Measurements from ENCODE around the gene CFH.
"Not testable (repeated sequence)": the region's sequence is repeated elsewhere in the genome, so short reads cannot be mapped to it uniquely, and the experiment has no call there.

The CFH gene

DNA sequence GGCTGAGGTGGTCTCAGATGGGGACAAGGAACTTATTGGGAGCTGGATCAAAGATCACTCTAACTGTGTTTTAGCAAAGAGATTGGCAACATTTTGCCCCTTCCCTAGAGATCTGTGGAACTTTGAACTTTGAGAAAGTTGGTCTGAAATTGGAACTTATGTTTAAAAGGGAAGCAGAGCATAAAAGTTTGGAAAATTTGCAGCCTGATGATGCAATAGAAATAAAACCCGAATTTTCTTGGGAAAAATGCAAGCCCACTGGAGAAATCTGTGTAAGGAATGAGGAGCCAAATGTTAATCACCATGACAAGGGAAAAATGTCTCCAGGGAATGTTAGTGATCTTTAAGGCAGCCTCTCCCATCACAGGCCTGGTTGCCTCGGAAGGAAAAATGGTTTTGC, 17.2 kb downstream of the CFH start:
- no peak for DNase-seq (ENCODE audit: low read depth)

DNA sequence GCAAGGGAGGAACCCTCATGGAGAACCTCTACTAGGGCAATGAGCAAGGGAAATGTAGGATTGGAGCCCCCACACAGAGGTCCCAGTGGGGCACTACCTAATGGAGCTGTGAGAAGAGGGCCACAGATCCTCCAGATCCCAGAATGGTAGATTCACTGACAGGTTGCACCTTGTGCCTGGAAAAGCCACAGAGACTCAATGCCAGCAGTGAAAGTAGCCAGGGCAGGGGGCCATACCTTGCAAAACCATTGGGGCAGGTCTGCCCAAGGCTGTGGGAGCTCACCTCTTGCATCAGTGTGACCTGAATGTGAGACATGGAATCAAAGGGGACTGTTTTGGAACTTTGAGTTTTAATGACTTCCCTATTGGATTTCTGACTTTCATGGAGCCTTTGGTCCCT, 17.9 kb downstream of the CFH start:
- no peak for DNase-seq (ENCODE audit: low read depth)

DNA sequence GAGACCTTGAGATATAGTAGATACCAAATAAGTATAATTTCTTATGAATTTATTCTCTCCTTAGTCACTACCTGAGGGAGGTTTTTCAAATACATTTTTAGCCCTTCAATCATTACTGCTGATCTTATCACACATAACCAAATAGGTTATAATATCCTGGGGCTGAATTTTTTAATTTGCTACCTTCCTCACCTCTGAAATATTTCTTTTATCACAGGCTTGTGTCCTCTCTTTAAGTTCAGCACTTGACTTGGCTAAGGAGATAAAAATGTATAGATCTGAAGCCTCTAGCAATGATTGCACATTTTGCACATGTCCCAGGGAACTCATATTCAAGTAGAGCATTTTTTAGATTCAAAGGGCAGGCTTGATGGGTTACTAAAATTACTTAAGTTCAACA, 23.1 kb downstream of the CFH start:
- no peak for DNase-seq (ENCODE audit: low read depth)

DNA sequence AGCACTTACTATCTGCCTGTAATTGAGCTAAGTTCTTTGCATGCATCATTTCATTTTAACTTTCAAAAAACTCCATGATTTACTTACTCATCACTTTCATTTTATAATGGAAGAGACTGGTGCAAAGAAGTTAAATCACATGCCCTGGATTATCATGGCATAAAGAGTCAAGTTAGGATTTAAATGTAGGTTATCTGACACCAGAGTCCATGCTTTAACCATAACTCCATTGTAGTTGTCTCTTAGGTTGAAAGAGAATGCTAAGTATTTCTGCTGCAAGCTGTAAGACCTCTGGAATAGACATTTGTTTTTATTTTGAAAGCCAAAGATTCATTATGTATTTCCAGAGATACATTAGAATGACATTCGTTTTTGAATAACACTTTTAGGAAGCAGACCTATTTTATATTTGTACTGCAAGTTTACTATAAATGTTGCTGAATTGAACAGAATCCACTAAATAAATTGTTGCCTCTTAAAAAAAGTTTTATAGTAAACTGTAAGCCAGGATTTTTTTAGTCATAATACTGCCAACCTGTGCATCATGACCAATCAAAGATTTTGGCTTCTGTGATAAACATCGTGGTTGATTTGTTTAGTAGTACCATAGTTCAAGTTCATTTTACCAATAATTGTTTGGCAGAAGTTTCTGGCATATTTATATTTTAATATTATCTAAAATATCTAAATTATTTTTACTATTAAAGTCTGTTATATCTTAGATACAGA, 26.1 kb downstream of the CFH start:
- DNase-seq (ENCODE audit: low read depth): no peak

DNA sequence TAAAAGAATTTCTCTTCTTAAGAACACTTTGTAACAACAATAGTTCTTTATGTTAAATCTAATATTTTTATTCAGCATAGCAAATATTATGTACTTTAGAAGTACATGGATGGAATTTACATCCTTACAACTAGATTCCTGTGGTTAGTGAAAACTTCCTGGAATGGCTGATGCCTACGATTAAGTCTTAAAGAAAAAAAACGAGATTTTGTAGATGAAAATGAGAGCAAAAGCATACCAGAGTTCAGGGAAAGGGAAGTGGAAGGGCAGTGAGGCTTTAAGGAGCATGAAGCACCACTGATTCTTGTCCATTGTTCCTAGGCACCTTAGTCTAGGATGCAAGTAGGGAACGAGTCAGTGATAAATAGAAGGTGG, 26.7 kb downstream of the CFH start:
- DNase-seq (ENCODE audit: low read depth): no peak

DNA sequence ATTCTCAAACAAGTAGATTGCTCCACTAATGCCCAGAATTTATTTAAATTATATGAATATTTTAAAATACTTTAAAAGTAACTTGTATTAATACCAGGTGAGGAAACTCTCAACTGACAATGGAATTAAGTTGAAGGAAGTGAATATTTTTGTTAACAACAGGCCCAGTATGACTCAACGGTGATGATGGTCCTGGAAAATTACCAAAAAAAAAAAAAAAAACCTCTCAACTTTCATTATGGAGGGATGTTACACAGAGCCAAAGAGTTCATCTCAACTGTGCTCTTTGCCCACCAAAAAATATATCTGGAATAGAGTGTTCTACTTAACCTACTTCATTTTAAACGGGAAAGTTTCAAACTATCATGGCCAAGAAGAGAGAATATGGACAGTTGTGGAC, 28.3 kb downstream of the CFH start:
- no peak for DNase-seq (ENCODE audit: low read depth)

DNA sequence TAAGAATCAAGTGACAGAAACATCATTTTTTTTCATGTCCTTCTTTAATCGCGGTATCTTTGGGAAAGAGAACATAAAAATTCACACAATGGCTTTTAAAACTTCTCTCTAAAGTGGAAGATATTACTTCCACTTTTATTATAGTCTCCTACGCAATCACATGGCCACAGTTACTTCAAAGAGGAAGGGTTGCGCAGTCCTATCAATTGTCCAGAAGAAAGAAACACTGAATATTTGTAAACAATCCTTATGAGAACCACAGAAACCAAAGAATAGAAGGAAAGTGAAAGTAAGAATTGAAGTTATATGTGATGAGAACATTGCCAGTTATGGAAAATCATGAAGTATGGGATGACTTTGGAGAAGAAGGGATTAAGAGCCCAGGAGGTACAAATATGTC, 32.6 kb downstream of the CFH start:
- DNase-seq (ENCODE audit: low read depth): no peak

DNA sequence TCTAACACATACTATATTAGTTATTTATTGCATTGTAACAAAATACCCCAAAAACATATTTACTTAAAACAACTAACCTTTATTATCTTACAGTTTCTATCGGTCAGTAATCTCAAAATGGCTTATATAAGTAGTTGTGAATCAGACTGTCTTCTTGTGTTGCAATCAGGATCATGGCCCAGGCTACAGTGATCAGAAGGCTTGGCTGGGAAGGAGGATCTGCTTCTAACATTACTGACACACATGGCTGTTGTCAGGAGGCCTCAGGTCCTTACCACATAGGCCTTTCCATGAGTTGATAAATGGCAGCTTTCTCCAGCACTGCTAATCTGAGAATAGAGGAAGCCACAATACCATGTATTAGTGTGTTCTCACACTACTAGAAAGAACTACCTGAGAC, 33.7 kb downstream of the CFH start:
- DNase-seq (ENCODE audit: low read depth): no peak

DNA sequence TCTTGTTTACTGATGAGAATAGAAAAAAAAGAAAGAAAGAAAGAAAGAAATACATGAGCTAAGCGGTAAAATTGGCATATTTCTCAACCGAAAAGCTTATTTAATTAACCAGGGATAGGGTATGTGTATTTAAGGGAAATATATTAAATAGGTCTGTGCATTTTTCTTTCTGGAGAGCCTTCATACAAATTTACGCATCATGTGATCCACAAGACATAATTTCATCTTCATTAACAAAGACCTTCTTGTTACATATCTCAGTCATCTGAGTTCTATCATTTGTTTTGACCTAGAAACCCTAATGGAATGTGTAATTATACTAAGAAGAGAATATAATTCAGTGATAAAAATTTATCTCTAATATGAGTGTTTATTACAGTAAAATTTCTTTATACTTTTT, 37.2 kb downstream of the CFH start:
- DNase-seq (ENCODE audit: low read depth): no peak

DNA sequence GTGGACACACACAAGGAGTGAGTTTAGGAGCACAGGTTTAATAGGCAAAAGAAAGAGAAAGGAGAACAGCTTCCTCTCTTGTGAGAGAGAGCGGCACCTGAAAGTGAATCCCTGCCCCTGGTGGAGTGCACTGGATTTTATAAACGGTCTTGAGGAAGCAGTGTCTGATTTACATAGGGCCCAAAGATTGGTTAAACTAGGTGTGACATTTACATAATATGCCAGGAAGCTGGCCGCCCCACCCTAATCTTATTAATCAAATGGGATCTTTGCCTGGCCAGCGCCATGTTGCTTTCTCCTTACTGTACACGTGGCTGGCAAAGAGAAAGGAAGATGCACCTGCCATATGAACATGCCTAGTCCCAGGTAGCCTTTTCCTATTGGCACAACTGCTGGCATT, 38.7 kb downstream of the CFH start:
- DNase-seq (ENCODE audit: low read depth): no peak

DNA sequence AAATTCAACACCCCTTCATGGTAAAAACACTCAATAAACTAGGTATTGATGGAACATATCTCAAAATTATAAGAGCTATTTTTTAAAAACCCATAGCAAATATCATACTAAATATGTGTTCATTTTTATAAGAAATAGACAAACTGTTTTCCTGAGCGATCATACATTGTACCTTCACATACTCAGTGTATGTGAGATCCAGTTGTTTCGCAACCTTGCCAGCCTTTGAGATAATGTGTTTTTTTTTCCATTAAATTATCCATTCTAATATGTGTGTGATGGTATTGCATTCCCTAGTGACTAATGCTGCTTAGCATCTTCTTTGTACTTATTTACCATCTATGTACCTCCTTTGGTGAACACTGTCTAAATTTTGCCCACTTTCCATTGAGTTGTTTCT, 47.1 kb downstream of the CFH start:
- no peak for DNase-seq (ENCODE audit: low read depth)

DNA sequence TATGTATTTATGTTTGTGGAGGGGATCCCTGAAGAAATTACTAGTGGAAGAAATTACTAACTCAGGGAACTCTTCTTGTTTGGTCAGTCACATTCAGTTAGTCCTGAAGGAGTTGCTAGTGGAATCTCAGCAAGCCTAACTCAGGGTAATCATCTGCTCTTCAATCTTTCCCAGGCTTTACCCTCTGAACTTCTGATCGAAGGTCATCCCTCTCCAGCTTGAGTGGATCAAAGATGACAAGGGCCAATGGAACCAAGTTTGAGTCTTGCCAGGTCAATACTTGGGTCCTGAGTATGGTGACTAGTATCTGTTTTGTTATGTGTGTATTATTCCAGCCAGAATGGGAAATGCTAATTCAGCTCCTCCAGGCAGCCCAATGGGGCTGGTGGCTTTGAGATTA, 49.3 kb downstream of the CFH start:
- no peak for DNase-seq (ENCODE audit: low read depth)

DNA sequence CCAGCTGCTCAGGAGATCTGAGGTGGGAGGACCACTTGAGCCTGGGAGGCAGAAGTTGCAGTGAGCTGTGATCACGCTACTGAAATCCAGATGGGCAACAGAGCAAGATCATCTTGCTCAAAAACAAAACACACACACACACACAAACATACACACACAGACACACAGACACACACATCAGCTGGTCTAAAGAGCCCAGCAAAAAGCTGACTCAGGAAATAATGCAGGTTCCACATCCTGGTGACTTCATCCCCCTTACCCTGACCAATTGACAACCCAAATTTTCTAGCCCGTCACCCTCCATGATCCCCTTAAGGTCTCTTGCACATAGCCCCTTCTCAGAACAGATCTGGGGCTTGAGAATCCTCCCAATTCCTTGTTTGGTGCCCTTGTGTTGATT, 58.0 kb downstream of the CFH start:
- not testable (repeated sequence) for DNase-seq (ENCODE audit: low read depth)

DNA sequence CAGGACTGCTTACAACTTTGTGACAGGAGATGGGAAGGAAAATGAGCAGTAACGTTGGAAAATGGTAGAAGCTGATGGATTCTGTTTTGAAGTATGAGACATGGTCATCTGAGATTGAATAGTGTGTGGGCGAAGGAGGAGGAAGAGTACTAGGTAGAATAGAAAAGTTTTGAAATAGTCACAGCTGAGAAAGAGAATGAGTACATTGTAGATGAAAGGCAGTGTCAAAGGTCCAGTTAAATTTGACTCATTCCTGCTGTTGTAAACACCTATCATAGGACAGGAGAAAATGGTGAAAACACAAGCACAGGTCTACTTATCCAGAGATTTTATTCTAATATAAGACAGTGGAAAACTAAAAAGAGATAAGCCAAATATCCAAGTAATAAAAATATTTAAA, 66.0 kb downstream of the CFH start:
- no peak for DNase-seq (ENCODE audit: low read depth)

DNA sequence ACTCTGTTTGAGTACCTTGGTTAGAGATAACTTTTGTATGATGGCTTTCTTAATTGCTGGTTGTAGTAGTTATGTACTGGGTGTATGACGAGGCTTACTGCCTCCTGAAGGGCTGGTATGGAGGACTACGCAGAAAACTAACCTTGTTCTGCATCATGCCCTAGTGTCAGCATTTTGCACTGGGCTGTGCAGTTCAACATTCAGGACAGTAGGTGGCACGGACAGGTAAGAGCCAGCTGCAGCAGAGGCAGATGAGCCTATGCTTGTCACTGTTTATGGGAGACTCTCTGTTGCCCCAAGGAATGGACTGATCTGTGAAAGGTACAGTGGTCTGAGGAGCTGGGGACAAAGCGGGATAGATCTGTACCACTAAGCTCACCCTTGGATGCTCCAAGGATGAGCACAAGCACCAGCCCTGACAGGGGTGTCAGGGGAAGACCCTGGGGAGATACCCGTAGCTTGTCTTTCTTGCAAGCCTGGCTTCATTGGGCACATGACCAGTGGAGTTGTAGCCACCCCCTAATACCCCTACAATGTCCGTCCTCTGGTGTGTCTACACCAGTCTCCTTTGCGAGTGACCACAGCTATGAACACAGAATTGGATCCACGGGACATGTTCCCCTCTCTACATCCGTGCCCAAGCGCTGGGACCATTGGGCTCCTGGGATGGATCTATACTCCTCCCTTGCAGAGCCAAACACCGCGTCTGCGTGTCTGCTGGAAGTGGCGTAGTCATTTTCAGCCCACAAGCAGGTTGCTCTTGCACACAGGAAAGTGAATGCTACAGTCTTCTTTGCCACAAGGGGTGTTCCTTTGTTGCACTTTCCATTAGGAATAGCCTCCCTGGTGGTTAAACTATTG, 71.7 kb downstream of the CFH start:
- no peak for DNase-seq (ENCODE audit: low read depth)

DNA sequence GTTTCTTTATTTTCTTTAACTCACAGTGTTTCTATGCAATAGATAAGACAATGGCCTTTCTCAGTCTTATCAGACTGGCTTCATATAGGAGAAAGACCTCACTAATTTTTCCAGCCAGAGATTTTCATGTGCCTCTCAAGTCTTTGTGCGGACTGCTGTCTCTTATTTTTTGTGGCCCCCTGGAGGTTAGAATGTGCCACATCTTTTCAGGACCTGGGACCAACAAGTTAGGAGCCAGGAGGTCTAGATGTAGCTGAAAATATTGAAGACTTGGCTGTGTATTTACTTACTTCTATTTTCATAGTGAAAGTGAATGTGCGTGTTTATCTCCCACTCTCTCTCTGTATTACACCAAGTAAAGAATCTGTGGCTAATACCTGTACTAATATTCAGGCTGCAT, 80.7 kb downstream of the CFH start:
- no peak for DNase-seq (ENCODE audit: low read depth)

DNA sequence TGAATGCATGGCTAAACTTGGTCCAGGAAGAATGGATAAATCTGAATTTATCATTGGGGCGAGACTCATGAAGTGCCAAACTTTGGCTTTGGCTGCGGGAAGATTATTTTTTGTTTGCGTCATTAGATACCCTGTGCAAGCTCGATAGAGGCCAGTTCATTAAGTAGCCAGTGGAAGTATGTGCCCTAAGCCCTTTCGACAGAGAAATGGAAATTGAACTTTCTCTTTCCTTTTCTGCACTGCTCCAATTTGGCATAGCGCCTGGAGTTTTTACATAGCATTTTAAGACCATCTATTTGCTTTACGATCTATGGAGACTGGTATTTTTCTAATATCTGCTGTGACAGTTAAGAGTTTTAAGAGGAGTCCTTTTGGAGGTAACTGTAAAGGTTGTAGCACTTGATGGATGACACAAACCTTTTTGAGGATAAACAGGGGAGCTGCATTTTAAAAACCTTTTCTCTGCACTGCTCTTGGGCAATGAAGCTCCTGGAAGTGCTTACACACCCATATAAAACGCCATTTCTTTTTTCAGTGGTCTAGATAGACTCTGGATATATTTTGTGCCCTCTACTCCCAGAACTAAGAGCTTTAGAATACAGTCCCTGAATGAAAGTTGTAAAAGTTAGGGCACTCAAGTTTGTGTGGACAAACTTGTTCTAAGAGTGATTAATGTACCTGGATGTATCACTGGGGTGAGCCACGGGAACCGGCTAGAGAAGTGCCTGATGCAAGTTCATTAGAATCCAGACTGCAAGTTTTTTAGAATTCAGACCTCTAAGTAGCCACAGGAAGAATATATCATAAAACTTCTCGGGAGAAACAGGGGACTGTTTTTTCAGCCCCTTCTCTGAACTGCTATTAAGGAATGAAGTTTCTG, 81.5 kb downstream of the CFH start:
- DNase-seq (ENCODE audit: low read depth): no peak

DNA sequence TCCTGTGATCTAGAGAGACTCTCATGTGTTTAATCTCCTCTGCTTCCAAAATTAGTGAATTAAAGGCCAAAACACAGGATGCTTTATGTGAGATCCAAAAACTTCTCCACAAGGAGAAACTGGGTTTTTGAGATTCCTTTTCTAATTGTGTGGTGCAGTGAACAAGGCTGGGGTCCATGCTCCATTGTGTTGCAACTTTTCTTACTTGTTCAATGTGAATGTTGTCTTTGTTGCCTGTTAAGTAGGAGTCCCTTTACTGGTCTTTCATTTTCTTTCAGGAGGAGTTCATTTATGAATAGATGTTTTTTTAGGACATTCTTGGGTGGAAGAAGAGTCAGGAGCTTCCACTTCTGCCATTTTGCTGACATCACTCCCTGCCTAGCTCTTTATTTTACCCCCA, 82.2 kb downstream of the CFH start:
- DNase-seq (ENCODE audit: low read depth): no peak

DNA sequence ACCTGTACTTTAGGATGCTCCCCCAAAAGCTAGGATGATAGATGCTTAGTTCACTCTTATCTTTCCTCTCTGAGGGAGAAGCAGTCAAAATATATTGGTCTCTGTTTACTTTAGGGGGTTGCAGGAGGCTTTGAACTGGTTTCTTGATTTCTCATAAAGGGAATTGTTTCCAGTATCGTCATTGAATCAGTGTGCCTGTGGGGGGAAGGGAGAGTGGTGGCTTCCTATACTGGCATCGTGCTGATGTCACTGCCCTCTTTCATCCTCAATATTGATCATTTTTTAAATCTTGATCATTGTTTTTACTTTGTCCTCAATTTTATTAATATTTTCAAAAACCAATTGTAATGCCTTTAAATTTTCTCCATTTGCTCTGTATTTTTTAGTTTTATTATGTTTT, 82.6 kb downstream of the CFH start:
- no peak for DNase-seq (ENCODE audit: low read depth)

DNA sequence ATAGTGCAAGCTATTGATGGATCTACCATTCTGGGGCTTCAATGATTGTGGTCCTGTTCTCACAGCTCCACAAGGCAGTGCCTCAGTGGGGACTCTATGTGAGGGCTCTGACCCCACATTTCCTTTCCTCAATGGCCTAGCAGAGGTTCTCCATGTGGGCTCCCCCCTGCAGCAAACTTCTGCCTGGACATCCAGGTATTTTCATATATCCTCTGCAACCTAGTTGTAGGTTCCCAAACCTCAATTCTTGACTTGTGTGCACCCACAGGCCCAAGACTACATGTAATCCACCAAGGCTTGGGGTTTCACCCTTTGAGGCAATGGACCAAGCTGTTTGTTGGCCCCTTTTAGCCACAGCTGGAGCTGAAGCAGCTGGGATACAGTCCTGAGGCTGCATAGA, 86.9 kb downstream of the CFH start:
- no peak for DNase-seq (ENCODE audit: low read depth)

DNA sequence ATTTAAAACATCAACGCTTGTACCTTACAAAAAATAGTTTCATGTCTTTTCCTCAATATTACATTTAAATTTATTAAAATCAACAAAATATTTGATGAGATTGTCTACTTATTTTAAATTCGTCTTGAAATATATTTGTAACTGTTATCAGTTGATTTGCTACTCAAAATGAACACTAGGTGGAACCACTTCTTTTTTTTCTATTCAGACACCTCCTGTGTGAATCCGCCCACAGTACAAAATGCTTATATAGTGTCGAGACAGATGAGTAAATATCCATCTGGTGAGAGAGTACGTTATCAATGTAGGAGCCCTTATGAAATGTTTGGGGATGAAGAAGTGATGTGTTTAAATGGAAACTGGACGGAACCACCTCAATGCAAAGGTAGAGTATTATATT, 91.4 kb downstream of the CFH start:
- DNase-seq (ENCODE audit: low read depth): not testable (repeated sequence)

DNA sequence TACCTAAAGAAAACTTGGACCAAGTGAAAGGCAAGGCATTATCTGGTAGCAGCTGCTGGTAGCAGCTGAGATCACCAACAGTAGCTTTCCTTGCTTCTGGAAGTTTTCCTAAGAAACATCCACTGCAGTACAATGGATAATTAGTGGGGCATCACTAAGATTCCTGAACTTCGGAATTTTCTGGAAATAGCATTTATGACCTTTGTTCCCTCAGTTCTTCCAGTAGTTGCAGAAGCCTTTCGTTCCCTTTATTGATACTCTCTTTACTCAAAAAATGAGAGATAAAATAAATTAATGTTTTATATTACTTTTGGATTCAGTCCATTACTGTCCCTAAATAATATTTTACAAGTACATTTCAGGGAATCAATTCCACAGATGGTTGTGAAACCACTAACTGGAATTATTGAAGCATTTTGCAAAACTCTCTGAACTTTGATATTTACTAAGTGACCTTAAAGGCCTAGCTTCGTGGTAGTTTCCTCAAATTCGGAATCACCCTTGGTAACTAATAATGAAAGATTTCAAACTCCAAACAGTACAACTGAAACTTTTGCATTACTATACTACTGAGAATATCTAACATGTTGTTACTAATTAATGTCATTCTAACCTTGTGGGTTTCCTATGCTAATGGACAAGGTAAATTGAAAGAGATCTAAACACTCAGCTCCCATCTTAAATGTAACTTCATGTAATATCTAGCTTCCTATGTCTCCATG, 113.3 kb downstream of the CFH start:
- DNase-seq (ENCODE audit: low read depth): not testable (repeated sequence)
